IMR-90 (cell line): ENCODE results near the gene ATP2B2. TPM values are rescaled to one million over a fixed set of nuclear protein-coding genes. Genes with fewer than 3 reads are reported as not detected.
A peak's percentile ranks its signal among the peaks of the same experiment; 100 is the strongest.

Source experiments
- ATAC-seq: fragments of 200-7000 bp; cut with Tn5 transposase; 2 replicates; pipeline ENCODE4 v1.9.1; 2020; ENCODE audit warnings: low read depth, mild to moderate bottlenecking, moderate library complexity
- BruUV-seq: library from RNA; stranded (reverse); fragments of 400-500 nt; replicated peaks from 2 replicates; lab custom pipeline; 2021; lab: Mats Ljungman, UMichigan
- CTCF ChIA-PET: fragments of 300-600 bp; formaldehyde crosslinking; extraction: SDS; loops from one replicate; lab custom pipeline; 2021; ENCODE audit warnings: antibody characterized with exemption; lab: Yijun Ruan, JAX
- POLR2A ChIA-PET: fragments of 300-600 bp; sonication (Branson Sonifier 250); formaldehyde crosslinking; loops from one replicate; lab custom pipeline; 2022; ENCODE audit warnings: antibody characterized with exemption; ENCODE audit not compliant: unreplicated experiment; lab: Charles Lee
- DNase-seq: peaks from one replicate; pipeline ENCODE4 v3.0.0; 2013
- H2AFZ ChIP-seq: replicated peaks from 2 replicates; pipeline ENCODE3; 2013; ENCODE audit warnings: low read length, mild to moderate bottlenecking; ENCODE audit not compliant: poor library complexity
- H2AK5ac ChIP-seq: 2 replicates; pipeline ENCODE4 v1.6.1; 2013; ENCODE audit warnings: low read depth, low read length, inconsistent platforms
- H2AK9ac ChIP-seq: replicated peaks from 2 replicates; pipeline ENCODE3; 2013; ENCODE audit warnings: mild to moderate bottlenecking, low read depth, low read length, moderate library complexity; ENCODE audit not compliant: poor library complexity
- H2BK120ac ChIP-seq: 2 replicates; pipeline ENCODE4 v1.6.1; 2013; ENCODE audit warnings: low read depth, low read length, inconsistent platforms
- H2BK15ac ChIP-seq: 3 replicates; pipeline ENCODE4 v1.6.1; 2013; ENCODE audit warnings: low read depth, low read length, inconsistent platforms
- H2BK20ac ChIP-seq: 2 replicates; pipeline ENCODE4 v1.6.1; 2013; ENCODE audit warnings: low read depth, mild to moderate bottlenecking, inconsistent platforms, low read length, moderate library complexity
- H2BK5ac ChIP-seq: 2 replicates; pipeline ENCODE4 v1.6.1; 2013; ENCODE audit warnings: mild to moderate bottlenecking, low read depth, low read length, inconsistent platforms; ENCODE audit not compliant: poor library complexity, severe bottlenecking
- H3K14ac ChIP-seq: replicated peaks from 2 replicates; pipeline ENCODE4 v1.6.1; 2013; ENCODE audit warnings: low read depth, low read length, inconsistent platforms
- H3K18ac ChIP-seq: 2 replicates; pipeline ENCODE4 v1.6.1; 2013; ENCODE audit warnings: low read depth, low read length, control low read depth
- H3K23ac ChIP-seq: 2 replicates; pipeline ENCODE4 v1.6.1; 2013; ENCODE audit warnings: low read depth, low read length, inconsistent platforms
- H3K27ac ChIP-seq: 2 replicates; pipeline ENCODE4 v1.5.1; 2013; ENCODE audit warnings: mild to moderate bottlenecking, control low read depth, low read length; ENCODE audit not compliant: insufficient read depth
- H3K27me3 ChIP-seq: 2 replicates; pipeline ENCODE4 v1.6.1; 2013; ENCODE audit warnings: low read length; ENCODE audit not compliant: control insufficient read depth, insufficient read depth
- H3K36me3 ChIP-seq: 2 replicates; pipeline ENCODE4 v1.6.1; 2013; ENCODE audit warnings: low read length, mixed read lengths; ENCODE audit not compliant: control insufficient read depth, insufficient read depth
- H3K4ac ChIP-seq: 2 replicates; pipeline ENCODE4 v1.6.1; 2013; ENCODE audit warnings: low read depth, low read length, inconsistent platforms
- H3K4me1 ChIP-seq: 2 replicates; pipeline ENCODE4 v1.6.1; 2013; ENCODE audit warnings: low read length, mixed read lengths; ENCODE audit not compliant: control insufficient read depth, insufficient read depth
- H3K4me2 ChIP-seq: 2 replicates; pipeline ENCODE4 v1.6.1; 2013; ENCODE audit warnings: low read depth, mild to moderate bottlenecking, control low read depth, low read length, moderate library complexity
- H3K4me3 ChIP-seq: 2 replicates; pipeline ENCODE4 v1.5.1; 2013; ENCODE audit warnings: low read depth, mild to moderate bottlenecking, control low read depth, low read length, moderate library complexity; ENCODE audit not compliant: insufficient read depth
- H3K56ac ChIP-seq: 2 replicates; pipeline ENCODE4 v1.6.1; 2013; ENCODE audit warnings: low read length, inconsistent platforms; ENCODE audit not compliant: insufficient read depth; ENCODE audit errors: extremely low read depth
- H3K79me1 ChIP-seq, 2 experiments: 2 replicates each; pipeline ENCODE4 v1.6.1; 2013; ENCODE audit warnings: low read length in 2 of 2, inconsistent platforms in 1 of 2, low read depth in 1 of 2
- H3K9ac ChIP-seq: 2 replicates; pipeline ENCODE4 v1.6.1; 2013; ENCODE audit warnings: low read depth, low read length, control low read depth
- H3K9me1 ChIP-seq: 2 replicates; pipeline ENCODE4 v1.6.1; 2013; ENCODE audit warnings: low read length, inconsistent platforms; ENCODE audit not compliant: insufficient read depth
- H3K9me3 ChIP-seq: 2 replicates; pipeline ENCODE4 v1.6.1; 2013; ENCODE audit warnings: low read length; ENCODE audit not compliant: control insufficient read depth, insufficient read depth
- H4K20me1 ChIP-seq: 2 replicates; pipeline ENCODE4 v1.6.1; 2013; ENCODE audit warnings: low read length, inconsistent platforms; ENCODE audit not compliant: insufficient read depth
- H4K5ac ChIP-seq: 2 replicates; pipeline ENCODE4 v1.6.1; 2013; ENCODE audit warnings: mild to moderate bottlenecking, low read depth, low read length, control low read depth
- H4K8ac ChIP-seq, 2 experiments: 2 replicates each; pipeline ENCODE4 v1.6.1; 2013; ENCODE audit warnings: low read depth in 2 of 2, low read length in 2 of 2, control low read depth in 1 of 2, inconsistent platforms in 1 of 2
- H4K91ac ChIP-seq: 2 replicates; pipeline ENCODE4 v1.6.1; 2013; ENCODE audit warnings: low read depth, low read length, inconsistent platforms; ENCODE audit not compliant: insufficient read depth
- CEBPB ChIP-seq: IDR thresholded peaks from 2 replicates; pipeline ENCODE4 v1.6.1; 2012; ENCODE audit warnings: low read depth, low read length, improper control_type of control experiment
- CHD1 ChIP-seq: IDR thresholded peaks from 2 replicates; pipeline ENCODE4 v1.6.1; 2012; ENCODE audit warnings: low read depth, low read length, improper control_type of control experiment
- CTCF ChIP-seq: conservative IDR thresholded peaks from 2 replicates; pipeline ENCODE4 v1.5.1; 2012; ENCODE audit warnings: mild to moderate bottlenecking, low read depth, low read length, improper control_type of control experiment
- FOS ChIP-seq: fragments of 150-350 bp; IDR thresholded peaks from 2 replicates; pipeline ENCODE4 v1.6.1; 2016; ENCODE audit warnings: low read depth, low read length
- MAFK ChIP-seq: IDR thresholded peaks from 2 replicates; pipeline ENCODE4 v1.6.1; 2012; ENCODE audit warnings: low read depth, low read length, improper control_type of control experiment
- MXI1 ChIP-seq: IDR thresholded peaks from 2 replicates; pipeline ENCODE4 v1.6.1; 2012; ENCODE audit warnings: low read depth, mild to moderate bottlenecking, low read length, moderate library complexity, borderline replicate concordance
- POLR2A ChIP-seq: IDR thresholded peaks from 2 replicates; pipeline ENCODE4 v1.6.1; 2012; ENCODE audit warnings: mild to moderate bottlenecking, low read depth, low read length
- RFX5 ChIP-seq: IDR thresholded peaks from 2 replicates; pipeline ENCODE4 v1.8.0; 2012; ENCODE audit warnings: low read depth, mild to moderate bottlenecking, low read length, moderate library complexity
- WGBS, 2 experiments: methylation state at CpG; one replicate each; pipeline versions ENCODE4 v1.1.5 to v1.1.7; 2013; ENCODE audit warnings: missing lambda C conversion rate in 2 of 2; ENCODE audit not compliant: insufficient read length in 1 of 2; ENCODE audit errors: extremely low coverage in 2 of 2; 5-methylcytosine and 5-hydroxymethylcytosine counted together
- dilution Hi-C: fragments of 300-500 bp; cut with HindIII; formaldehyde crosslinking; loops from one replicate; pipeline ENCODE4 v1.14.3; 2018; ENCODE audit warnings: low sequenced_read_pairs; ENCODE audit not compliant: unreplicated experiment
- in situ Hi-C: fragments of 300-500 bp; cut with MboI; formaldehyde crosslinking; loops from 3 replicates; pipeline ENCODE4 v1.14.3; 2019; ENCODE audit warnings: low sequenced_read_pairs, inconsistent platforms, mixed read lengths
- intact Hi-C: fragments of 100-400 bp; cut with micrococcal nuclease; formaldehyde crosslinking; loops from 2 replicates; pipeline ENCODE4 v1.10.0; 2022
- polyA plus RNA-seq, 3 experiments: library from polyadenylated mRNA; depleted of rRNA; stranded (reverse); fragments of >200 nt; gene quantifications; 2 replicates each; pipeline ENCODE4 v1.2.3, GENCODE V29; 2012; ENCODE audit warnings: low replicate concordance in 1 of 3
- total RNA-seq: library from RNA; depleted of rRNA; stranded (reverse); fragments of >200 nt; gene quantifications from 2 replicates; pipeline ENCODE4 v1.2.3, GENCODE V29; 2012
- TF ChIP-seq, protein P1 (sequence below): fragments of 150-350 bp; IDR thresholded peaks from 2 replicates; pipeline ENCODE4 v1.6.1; 2016; ENCODE audit warnings: low read depth, mild to moderate bottlenecking, low read length, moderate library complexity, borderline replicate concordance

ATP2B2 gene
- total and polyA plus RNA-seq, 2 of the 4 experiments (the other 2 are of a cell fraction), result under 0.01 to 0.02 TPM

- TF ChIP-seq RFX5, result no peak
- TF ChIP-seq POLR2A, result no peak
- TF ChIP-seq MAFK, result no peak
- TF ChIP-seq CHD1, result no peak
- TF ChIP-seq CTCF, result no peak
- TF ChIP-seq FOS, result no peak
- no peak for TF ChIP-seq CEBPB
- no peak for TF ChIP-seq MXI1
- TF ChIP-seq, protein P1, sequence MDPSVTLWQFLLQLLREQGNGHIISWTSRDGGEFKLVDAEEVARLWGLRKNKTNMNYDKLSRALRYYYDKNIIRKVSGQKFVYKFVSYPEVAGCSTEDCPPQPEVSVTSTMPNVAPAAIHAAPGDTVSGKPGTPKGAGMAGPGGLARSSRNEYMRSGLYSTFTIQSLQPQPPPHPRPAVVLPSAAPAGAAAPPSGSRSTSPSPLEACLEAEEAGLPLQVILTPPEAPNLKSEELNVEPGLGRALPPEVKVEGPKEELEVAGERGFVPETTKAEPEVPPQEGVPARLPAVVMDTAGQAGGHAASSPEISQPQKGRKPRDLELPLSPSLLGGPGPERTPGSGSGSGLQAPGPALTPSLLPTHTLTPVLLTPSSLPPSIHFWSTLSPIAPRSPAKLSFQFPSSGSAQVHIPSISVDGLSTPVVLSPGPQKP, result no peak
- Histone ChIP-seq H3K23ac (no peak overlapping the region), H2BK20ac (peak overlapping the region; percentile 53), H4K8ac (no peak overlapping the region), H3K56ac (no peak overlapping the region), H3K4me3 (no peak overlapping the region), H2AK5ac (no peak overlapping the region; the same call in 1 of the 2 replicates), H3K4ac (peak overlapping the region; percentile 2), H4K91ac (no peak overlapping the region; the same call in 1 of the 2 replicates), H3K27ac (no peak overlapping the region), H2BK15ac (no peak overlapping the region), H2AK9ac (no peak overlapping the region), H3K27me3 (no peaks in the 10 kb centered on the region), H2AFZ (peak overlapping the region; percentile 85), H3K18ac (no peak overlapping the region), H3K9me3 (no peaks in the 10 kb centered on the region), H3K4me1 (peaks cover 16% of the 10 kb centered on the region), H3K36me3 (no peaks in the 10 kb centered on the region), H3K4me2 (no peak overlapping the region), H4K5ac (no peak overlapping the region), H4K20me1 (peaks cover 3% of the 10 kb centered on the region; the same call in 1 of the 2 replicates), H2BK120ac (peak overlapping the region; percentile 16; the same call in 1 of the 2 replicates), H3K14ac (no peak overlapping the region), H3K9me1 (peaks cover 21% of the 10 kb centered on the region), H3K9ac (no peak overlapping the region), H2BK5ac (peak overlapping the region; percentile 14), H3K79me1 (no peaks in the 10 kb centered on the region)
- dilution Hi-C loops, result no loop called here
- in situ Hi-C loops, result loop anchor here (5.0 kb wide), 1 partner anchor 67 kb away; no protein-coding TSS in a partner anchor
- no peak for ATAC-seq
- CTCF ChIA-PET, result no interaction called here
- no TSS peak for BruUV-seq
- intact Hi-C loops, result loop anchor here (2.0 to 5.0 kb wide), 2 partner anchors 72 to 86 kb away; no protein-coding TSS in a partner anchor
- peak; percentile 15 for DNase-seq
- 87% methylated on average over 7 of the region's 8 CpGs; no CpG with 5 or more reads in 1 of the 2 experiments for WGBS, 2 experiments
- POLR2A ChIA-PET, result no interaction called here
These were observed 66.3 kb downstream of the ATP2B2 start for GRCh38 chr3:10438902-10439610.
